SU-DHL-6 (cell line): Measurements from ENCODE around the gene GRAMD1B.

Experiments
- H2AFZ ChIP-seq: fragments of 200-600 bp; sonication (generic); 2 replicates; pipeline ENCODE4 v1.6.1; 2014; ENCODE audit warnings: low read depth, mild to moderate bottlenecking, moderate library complexity, mixed read lengths, antibody characterized with exemption, low read length; ENCODE audit not compliant: severe bottlenecking
- H3F3A ChIP-seq: fragments of 200-600 bp; shearing (Covaris generic); 2 replicates; pipeline ENCODE4 v1.6.0; 2016; ENCODE audit warnings: antibody characterized with exemption, mild to moderate bottlenecking; ENCODE audit not compliant: insufficient read depth
- H3K27ac ChIP-seq: fragments of 200-600 bp; sonication (generic); 2 replicates; pipeline ENCODE4 v1.5.1; 2016; ENCODE audit warnings: low read depth, mild to moderate bottlenecking, low read length, moderate library complexity, mixed read lengths
- H3K27me3 ChIP-seq: fragments of 200-600 bp; sonication (generic), shearing (Covaris generic); 2 replicates; pipeline ENCODE4 v1.6.0; 2014; ENCODE audit warnings: mild to moderate bottlenecking, low read length
- H3K36me3 ChIP-seq: fragments of 200-600 bp; sonication (generic); 2 replicates; pipeline ENCODE4 v1.6.1; 2014; ENCODE audit warnings: mild to moderate bottlenecking, low read length, mixed read lengths
- H3K4me2 ChIP-seq: fragments of 300-600, 200-600 bp; shearing (Covaris generic), sonication (generic); 2 replicates; pipeline ENCODE4 v1.6.0; 2014; ENCODE audit warnings: low read length, low read depth, mild to moderate bottlenecking; ENCODE audit not compliant: poor library complexity, severe bottlenecking
- H3K4me3 ChIP-seq: fragments of 200-600 bp; sonication (generic); 2 replicates; pipeline ENCODE4 v1.5.1; 2014; ENCODE audit warnings: antibody characterized with exemption, low read length, mild to moderate bottlenecking, mixed read lengths; ENCODE audit not compliant: insufficient read depth, poor library complexity, severe bottlenecking
- H3K79me2 ChIP-seq: fragments of 200-600 bp; sonication (generic); 2 replicates; pipeline ENCODE4 v1.6.1; 2014; ENCODE audit warnings: mild to moderate bottlenecking, low read length, moderate library complexity; ENCODE audit not compliant: insufficient read depth
- H3K9ac ChIP-seq: fragments of 200-600 bp; sonication (generic); 2 replicates; pipeline ENCODE4 v1.7.0; 2014; ENCODE audit warnings: mild to moderate bottlenecking, low read length
- H3K9me2 ChIP-seq: fragments of 200-600 bp; sonication (generic); replicated peaks from 2 replicates; pipeline ENCODE4 v1.6.1; 2014; ENCODE audit warnings: low read length; ENCODE audit not compliant: insufficient read depth
- H3K9me3 ChIP-seq: fragments of 200-600 bp; sonication (generic); 2 replicates; pipeline ENCODE4 v1.6.1; 2014; ENCODE audit warnings: low read length, mixed read lengths; ENCODE audit not compliant: insufficient read depth
- H4K20me1 ChIP-seq: fragments of 200-600 bp; sonication (generic); 2 replicates; pipeline ENCODE4 v1.6.1; 2014; ENCODE audit warnings: low read depth, mild to moderate bottlenecking, antibody characterized with exemption, low read length, moderate library complexity, mixed read lengths
- CTCF ChIP-seq: fragments of 200-600 bp; sonication (generic); IDR thresholded peaks from one replicate; pipeline ENCODE4 v1.5.1; 2017; ENCODE audit warnings: antibody characterized with exemption, mild to moderate bottlenecking, low read length, moderate library complexity; ENCODE audit not compliant: insufficient read depth, poor library complexity, severe bottlenecking
- EZH2phosphoT487 ChIP-seq: fragments of 200-600 bp; sonication (generic), shearing (Covaris generic); conservative IDR thresholded peaks from 2 replicates; pipeline ENCODE4 v1.6.1; 2018; ENCODE audit warnings: mild to moderate bottlenecking, antibody characterized with exemption, low read length, moderate library complexity, mixed read lengths

Gene GRAMD1B

GRCh38 chr11:123575441-123575840 lies 145.4 kb downstream of the GRAMD1B start:
- Histone ChIP-seq H3K9me2 (no peaks in the 10 kb centered on the region), H3K27ac (no peak overlapping the region), H3K4me3 (no peak overlapping the region), H3K9ac (no peak overlapping the region), H3K79me2 (no peaks in the 10 kb centered on the region), H2AFZ (no peak overlapping the region), H3K9me3 (no peaks in the 10 kb centered on the region), H3K36me3 (no peaks in the 10 kb centered on the region), H3F3A (no peaks in the 10 kb centered on the region), H4K20me1 (no peaks in the 10 kb centered on the region), H3K27me3 (no peaks in the 10 kb centered on the region), H3K4me2 (no peak overlapping the region)
- TF ChIP-seq CTCF (no peak), EZH2phosphoT487 (no peak)

GRCh38 chr11:123576082-123576481 lies 146.0 kb downstream of the GRAMD1B start:
- H4K20me1 ChIP-seq: no peaks in the 10 kb centered on the region
- H3K4me3 ChIP-seq: no peak overlapping the region
- no peak overlapping the region for H3K27ac ChIP-seq
- no peaks in the 10 kb centered on the region for H3K9me3 ChIP-seq
- no peak overlapping the region for H2AFZ ChIP-seq
- H3K79me2 ChIP-seq: no peaks in the 10 kb centered on the region
- no peaks in the 10 kb centered on the region for H3K36me3 ChIP-seq
- no peak for TF ChIP-seq EZH2phosphoT487
- TF ChIP-seq CTCF: no peak
- H3K4me2 ChIP-seq: no peak overlapping the region
- no peaks in the 10 kb centered on the region for H3K9me2 ChIP-seq
- no peaks in the 10 kb centered on the region for H3K27me3 ChIP-seq
- no peak overlapping the region for H3K9ac ChIP-seq
- no peaks in the 10 kb centered on the region for H3F3A ChIP-seq

GRCh38 chr11:123576501-123576900 lies 146.4 kb downstream of the GRAMD1B start:
- H3K9ac ChIP-seq: no peak overlapping the region
- no peaks in the 10 kb centered on the region for H3K36me3 ChIP-seq
- H3K4me2 ChIP-seq: no peak overlapping the region
- no peaks in the 10 kb centered on the region for H3K9me2 ChIP-seq
- H3K27me3 ChIP-seq: no peaks in the 10 kb centered on the region
- TF ChIP-seq EZH2phosphoT487 (no peak), CTCF (no peak)
- H4K20me1 ChIP-seq: no peaks in the 10 kb centered on the region
- H2AFZ ChIP-seq: no peak overlapping the region
- H3K9me3 ChIP-seq: no peaks in the 10 kb centered on the region
- H3K27ac ChIP-seq: no peak overlapping the region
- H3K79me2 ChIP-seq: no peaks in the 10 kb centered on the region
- no peak overlapping the region for H3K4me3 ChIP-seq
- no peaks in the 10 kb centered on the region for H3F3A ChIP-seq

GRCh38 chr11:123577081-123577598 lies 147.1 kb downstream of the GRAMD1B start:
- Histone ChIP-seq H3K4me3 (no peak overlapping the region), H3K4me2 (no peak overlapping the region)

More at GRCh38 chr11:123577081-123577598, 147.1 kb downstream of the GRAMD1B start:
- no peaks in the 10 kb centered on the region for H3K36me3 ChIP-seq
- H3K27me3 ChIP-seq: no peaks in the 10 kb centered on the region
- no peaks in the 10 kb centered on the region for H3K79me2 ChIP-seq
- no peaks in the 10 kb centered on the region for H3K9me2 ChIP-seq
- no peak overlapping the region for H3K27ac ChIP-seq
- H4K20me1 ChIP-seq: no peaks in the 10 kb centered on the region
- H3K9ac ChIP-seq: no peak overlapping the region
- no peaks in the 10 kb centered on the region for H3F3A ChIP-seq
- TF ChIP-seq CTCF: peak; percentile 55
- no peak for TF ChIP-seq EZH2phosphoT487
- H2AFZ ChIP-seq: no peak overlapping the region
- H3K9me3 ChIP-seq: no peaks in the 10 kb centered on the region
